Stimulated activated naive B cell treated with anti-CD40 and anti-IgM and Interleukin-4, amounts not matched to agents 10 μg/mL and 1 μg/mL and 100 μg/mL, for 72 hours (primary cell): ENCODE measurements around the gene COG2.
A peak's percentile ranks its signal among the peaks of the same experiment; 100 is the strongest.
"Not testable (repeated sequence)": the region's sequence is repeated elsewhere in the genome, so short reads cannot be mapped to it uniquely, and the experiment has no call there.

ENCODE experiments used
- ATAC-seq, 2 donors: fragments of 150-1000 bp; cut with Tn5 transposase; replicated peaks; 2 replicates each; pipeline ENCODE4 v1.10.0; 2021; ENCODE audit warnings: moderate library complexity in 1 of 2
- DNase-seq: peaks from one replicate; pipeline ENCODE4 v3.0.0; 2021
- H3K27ac Mint-ChIP-seq: one replicate; pipeline ENCODE4 v1.8.0; 2022; ENCODE audit warnings: mild to moderate bottlenecking, mixed read lengths
- H3K27me3 Mint-ChIP-seq, 2 donors: one replicate each; pipeline ENCODE4 v1.8.0; 2022; ENCODE audit warnings: mixed read lengths in 2 of 2
- H3K36me3 Mint-ChIP-seq, 2 donors: one replicate each; pipeline ENCODE4 v1.8.0; 2022; ENCODE audit warnings: mixed read lengths in 2 of 2, mild to moderate bottlenecking in 1 of 2
- H3K4me1 Mint-ChIP-seq, 2 donors: one replicate each; pipeline ENCODE4 v1.8.0; 2022; ENCODE audit warnings: mixed read lengths in 2 of 2, mild to moderate bottlenecking in 1 of 2
- H3K4me3 Mint-ChIP-seq, 2 donors: one replicate each; pipeline ENCODE4 v1.8.0; 2022; ENCODE audit warnings: mild to moderate bottlenecking in 2 of 2, mixed read lengths in 2 of 2, moderate library complexity in 1 of 2
- H3K9me3 Mint-ChIP-seq, 2 donors: one replicate each; pipeline ENCODE4 v1.8.0; 2022; ENCODE audit warnings: mixed read lengths in 2 of 2, mild to moderate bottlenecking in 1 of 2

Gene COG2

DNA sequence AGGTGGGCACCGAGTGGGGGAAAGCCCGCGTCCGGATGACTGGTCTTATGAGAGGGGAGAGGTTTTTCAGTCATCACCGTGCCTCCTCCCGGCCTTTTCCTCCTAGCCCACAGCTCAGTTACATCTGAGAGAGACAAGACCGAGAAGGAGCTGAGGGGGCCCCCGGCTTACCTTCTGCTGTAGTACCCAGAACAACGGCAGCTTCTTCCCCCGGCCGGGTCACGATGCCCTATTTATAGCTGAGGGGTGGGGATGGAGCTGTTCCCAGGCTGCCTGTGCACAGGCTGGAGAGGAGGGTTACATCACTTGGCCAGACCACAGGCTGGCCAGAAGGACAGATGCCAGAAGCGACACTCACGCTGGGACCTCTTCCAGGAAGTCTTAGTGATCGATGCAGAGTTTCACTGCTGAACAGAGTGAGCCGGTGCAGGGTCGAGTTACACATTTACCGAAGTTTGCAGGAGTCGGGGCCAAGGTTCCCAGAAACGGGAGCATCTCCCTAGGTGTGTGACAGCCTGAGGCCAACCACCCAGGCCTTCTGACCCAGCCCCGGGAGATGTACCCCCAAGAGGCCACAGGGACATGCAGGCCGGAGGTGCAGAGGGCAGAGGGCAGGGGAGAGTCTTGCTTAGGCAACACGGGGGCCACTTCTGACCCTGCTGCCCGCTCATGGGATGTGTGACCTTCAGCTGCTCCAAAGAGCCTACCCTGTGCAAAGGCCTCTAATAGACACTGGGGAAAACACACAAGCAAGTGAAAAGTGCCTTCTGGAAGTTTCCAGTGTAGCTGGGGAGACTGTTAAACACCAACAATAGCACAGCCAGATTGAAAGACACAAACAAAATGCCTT, 71.9 kb downstream of the COG2 start, which contains the start of gene AGT:
AGT (minus strand) TSS at position 208 of the 850 bp plus-strand sequence. CDS start 3,299 bp downstream, outside the sequence.
- no peak within 1 kb of the TSS for H3K4me3 Mint-ChIP-seq
- DNase-seq (no peak), ATAC-seq (no peak)
- H3K27ac Mint-ChIP-seq, result no peak within 1 kb of the TSS
- H3K4me1 Mint-ChIP-seq, result no peaks in the 10 kb centered on the region
- H3K36me3 Mint-ChIP-seq, result peaks cover 0 to 6% of the 10 kb centered on the region in 2 donors
- H3K9me3 Mint-ChIP-seq, result peaks cover 5 to 8% of the 10 kb centered on the region in 2 donors
- peaks cover 28 to 34% of the 10 kb centered on the region in 2 donors for H3K27me3 Mint-ChIP-seq

DNA sequence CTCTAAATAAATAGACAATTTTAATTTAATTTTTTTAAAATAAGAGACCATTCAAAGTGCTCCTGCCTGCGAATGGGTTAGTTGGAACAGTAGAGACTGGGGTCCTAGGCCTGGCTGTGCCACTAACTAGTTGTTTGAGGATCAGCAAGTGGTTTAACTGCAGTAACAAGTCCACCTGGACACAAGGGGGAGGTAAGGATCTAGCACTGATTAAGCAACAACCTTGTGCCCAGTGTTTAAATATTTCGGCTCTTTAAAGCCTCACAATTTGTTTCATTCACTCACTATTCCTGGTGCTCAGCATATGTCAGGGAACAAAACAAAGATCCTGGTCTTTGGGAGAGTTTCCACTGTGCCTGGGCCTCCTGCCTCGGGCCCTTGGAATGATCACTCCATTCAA, 73.2 kb downstream of the COG2 start:
- ATAC-seq (no peak), DNase-seq (no peak)
- H3K27me3 Mint-ChIP-seq, result peaks cover 29 to 36% of the 10 kb centered on the region in 2 donors
- H3K4me1 Mint-ChIP-seq, result no peaks in the 10 kb centered on the region
- H3K27ac Mint-ChIP-seq, result no peak overlapping the region
- peaks cover 5 to 8% of the 10 kb centered on the region in 2 donors for H3K9me3 Mint-ChIP-seq
- peaks cover 0 to 6% of the 10 kb centered on the region in 2 donors for H3K36me3 Mint-ChIP-seq
- H3K4me3 Mint-ChIP-seq, result no peak overlapping the region

DNA sequence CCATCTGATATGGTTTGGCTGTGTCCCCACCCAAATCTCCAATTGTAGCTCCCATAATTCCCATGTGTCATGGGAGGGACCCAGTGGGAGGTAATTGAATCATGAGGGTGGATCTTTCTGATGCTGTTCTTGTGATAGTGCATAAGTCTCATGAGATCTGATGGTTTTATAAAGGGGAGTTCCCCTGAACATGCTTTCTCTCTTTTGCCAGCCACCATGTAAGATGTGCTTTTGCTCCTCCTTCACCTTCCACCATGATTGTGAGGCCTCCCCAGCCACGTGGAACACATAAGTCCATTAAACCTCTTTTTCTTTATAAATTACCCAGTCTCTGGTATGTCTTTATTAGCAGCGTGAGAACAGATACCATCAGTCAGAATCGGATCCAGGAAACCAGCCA, 74.2 kb downstream of the COG2 start:
- DNase-seq, H3K36me3 Mint-ChIP-seq, ATAC-seq, H3K27ac Mint-ChIP-seq, H3K4me1 Mint-ChIP-seq, H3K4me3 Mint-ChIP-seq: not testable (repeated sequence)
- peaks cover 8 to 10% of the 10 kb centered on the region in 2 donors for H3K9me3 Mint-ChIP-seq
- H3K27me3 Mint-ChIP-seq, result peaks cover 33 to 46% of the 10 kb centered on the region in 2 donors

DNA sequence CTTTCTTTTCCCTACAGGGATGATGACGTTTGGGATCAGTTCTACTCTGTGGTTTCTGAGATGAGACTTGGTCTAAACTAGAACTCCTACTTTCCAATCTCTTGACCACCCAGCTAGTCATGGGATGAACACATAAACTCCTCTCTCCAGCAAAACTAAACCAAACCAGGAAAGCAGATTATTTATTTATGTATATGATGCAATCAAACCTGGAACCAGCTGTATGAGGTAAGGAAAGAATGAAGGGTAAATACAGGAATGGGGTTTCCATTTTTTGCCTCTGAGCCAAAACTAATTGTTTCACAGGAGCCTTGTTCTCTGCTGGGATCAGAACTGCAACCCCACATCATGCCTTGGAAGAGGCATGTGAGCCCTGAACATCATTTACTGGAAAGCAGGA, 75.0 kb downstream of the COG2 start:
- Mint-ChIP-seq H3K4me1 (no peaks in the 10 kb centered on the region), H3K4me3 (no peak overlapping the region), H3K27me3 (peaks cover 29 to 43% of the 10 kb centered on the region in 2 donors), H3K36me3 (peaks cover 6 to 10% of the 10 kb centered on the region in 2 donors), H3K9me3 (peaks cover 10 to 17% of the 10 kb centered on the region in 2 donors), H3K27ac (no peak overlapping the region)
- no peak for ATAC-seq
- no peak for DNase-seq

DNA sequence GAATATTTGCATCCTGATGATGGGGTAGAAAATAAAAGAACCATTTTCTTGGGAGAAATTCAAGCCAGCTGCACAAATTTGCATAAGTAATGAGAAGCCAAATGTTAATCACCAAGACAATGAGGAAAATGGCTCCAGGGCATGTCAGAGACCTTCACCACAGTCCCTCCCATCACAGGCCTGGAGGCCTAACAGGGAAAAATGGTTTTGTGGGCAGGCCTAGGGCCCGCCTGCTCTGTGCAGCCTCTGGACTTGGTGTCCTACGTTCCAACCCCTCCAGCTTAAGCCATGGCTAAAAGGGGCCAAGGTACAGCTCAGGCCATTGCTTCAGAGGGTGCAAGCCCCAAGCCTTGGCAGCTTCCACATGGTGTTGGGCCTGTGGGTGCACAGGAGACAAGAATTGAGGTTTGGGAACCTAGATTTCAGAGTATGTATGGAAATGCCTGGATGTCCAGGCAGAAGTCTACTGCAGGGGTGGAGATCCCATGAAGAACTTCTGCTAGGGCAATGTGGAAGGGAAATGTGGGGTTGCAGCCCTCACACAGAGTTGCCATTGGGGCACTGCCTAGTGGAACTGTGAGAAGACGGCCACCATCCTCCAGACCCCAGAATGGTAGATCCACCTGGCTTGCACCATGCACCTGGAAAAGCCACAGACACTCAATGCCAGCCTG, 79.7 kb downstream of the COG2 start:
- not testable (repeated sequence) for DNase-seq, H3K36me3 Mint-ChIP-seq

DNA sequence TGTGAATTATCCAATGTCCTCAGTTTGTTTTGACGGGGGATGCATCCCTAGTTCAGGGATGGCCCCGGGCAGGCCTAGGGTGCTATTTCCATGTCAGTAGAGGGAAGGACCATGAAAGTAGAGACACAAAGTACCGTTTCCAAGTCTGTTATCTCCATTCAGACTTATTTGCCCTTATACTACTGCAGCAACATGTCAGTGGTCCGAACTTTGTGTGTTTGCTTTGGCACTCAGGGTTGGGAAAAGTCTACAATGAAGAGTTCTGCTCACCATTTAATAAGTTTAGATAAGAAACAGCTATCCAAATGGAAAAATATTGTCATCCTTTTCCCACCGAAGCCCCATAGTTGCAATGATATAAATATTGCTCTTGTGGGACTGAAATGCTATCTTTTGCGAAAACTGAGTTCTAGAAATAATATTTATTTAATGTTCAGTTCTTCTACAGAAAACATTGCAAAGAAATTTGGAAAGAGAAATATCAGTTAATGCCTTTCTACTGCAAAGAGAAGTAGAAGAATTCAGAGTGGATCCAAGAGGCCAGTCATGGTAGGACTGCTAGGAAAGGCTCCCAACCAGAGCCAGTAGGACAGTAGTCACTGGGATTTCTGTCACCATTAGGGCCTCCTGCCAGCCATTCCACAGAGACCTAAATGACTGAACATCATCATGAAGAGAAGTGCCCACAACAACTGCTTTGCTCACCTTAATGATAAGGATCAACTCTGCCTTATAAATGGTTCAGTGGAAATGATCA, 83.2 kb downstream of the COG2 start:
- Mint-ChIP-seq H3K27me3 (peaks cover 24 to 49% of the 10 kb centered on the region in 2 donors), H3K4me3 (no peak overlapping the region), H3K4me1 (no peaks in the 10 kb centered on the region), H3K27ac (no peak overlapping the region), H3K9me3 (peaks cover 5 to 14% of the 10 kb centered on the region in 2 donors), H3K36me3 (peaks cover 5 to 6% of the 10 kb centered on the region in 2 donors)
- DNase-seq (no peak), ATAC-seq (no peak)

More for the DNA sequence above, 79.7 kb downstream of the COG2 start:
- Mint-ChIP-seq H3K9me3 (peaks cover 5 to 14% of the 10 kb centered on the region in 2 donors), H3K27me3 (peaks cover 12 to 41% of the 10 kb centered on the region in 2 donors)
- not testable (repeated sequence) for H3K4me1 Mint-ChIP-seq, H3K27ac Mint-ChIP-seq, ATAC-seq, H3K4me3 Mint-ChIP-seq

DNA sequence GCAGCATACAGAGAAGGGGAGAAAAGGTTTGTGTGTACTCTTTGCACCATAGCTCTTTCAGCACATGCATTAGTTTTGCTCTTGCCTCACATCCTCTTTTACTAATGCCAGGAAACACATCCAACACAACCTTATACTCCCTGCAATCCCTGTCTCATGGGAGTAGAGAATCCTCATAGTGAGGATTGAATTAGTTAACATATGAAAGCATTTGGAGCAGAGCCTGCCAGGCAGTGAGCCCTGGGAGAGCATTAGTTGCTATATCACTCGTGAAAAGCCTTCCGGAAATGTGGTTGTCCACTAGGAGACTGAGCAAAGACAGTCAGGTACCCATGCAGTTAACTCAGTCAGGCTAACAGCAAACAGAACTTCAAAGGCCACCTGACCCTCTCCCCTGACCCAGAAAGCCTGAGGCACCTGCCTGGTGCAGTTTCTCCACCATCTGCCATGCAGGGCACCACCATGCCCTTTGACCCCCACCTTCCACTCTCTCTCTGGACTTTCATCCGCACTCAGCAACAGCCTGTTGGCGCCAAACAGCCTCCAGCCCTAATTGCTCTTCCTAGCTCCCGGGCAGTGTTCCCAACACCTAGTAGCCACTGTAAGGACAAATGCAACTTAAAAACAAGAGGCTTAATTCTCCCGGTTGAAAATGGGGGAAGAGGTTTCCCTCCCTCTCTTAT, 86.6 kb downstream of the COG2 start:
- H3K27me3 Mint-ChIP-seq, result peaks cover 20 to 40% of the 10 kb centered on the region in 2 donors
- no peak for ATAC-seq
- H3K4me3 Mint-ChIP-seq, result no peak overlapping the region
- H3K27ac Mint-ChIP-seq, result peak overlapping the region; percentile 49
- no peak for DNase-seq
- peaks cover 0 to 2% of the 10 kb centered on the region in 2 donors for H3K9me3 Mint-ChIP-seq
- no peaks in the 10 kb centered on the region for H3K36me3 Mint-ChIP-seq
- no peaks in the 10 kb centered on the region for H3K4me1 Mint-ChIP-seq

DNA sequence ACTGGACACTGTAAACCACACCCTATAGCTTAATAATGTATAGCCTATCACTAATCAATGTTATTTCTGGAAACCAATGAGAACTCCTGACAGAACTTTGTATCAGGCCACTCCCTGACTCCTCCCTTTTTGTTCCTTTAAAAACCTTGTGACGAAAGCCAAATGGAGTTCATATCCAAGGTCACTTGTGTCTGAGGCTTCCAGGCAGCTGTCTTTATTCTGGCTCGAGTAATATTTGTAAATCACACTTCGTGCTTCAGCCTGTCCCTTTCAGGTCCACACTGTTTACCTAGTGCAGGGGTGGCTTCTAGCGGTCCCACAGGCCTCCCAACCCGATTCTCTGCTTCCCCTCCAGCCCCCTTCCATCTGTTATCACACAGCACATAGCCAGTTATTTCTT, 88.7 kb downstream of the COG2 start:
- peaks cover 27 to 50% of the 10 kb centered on the region in 2 donors for H3K27me3 Mint-ChIP-seq
- H3K4me1 Mint-ChIP-seq, result no peaks in the 10 kb centered on the region
- no peak overlapping the region for H3K27ac Mint-ChIP-seq
- H3K4me3 Mint-ChIP-seq, result no peak overlapping the region
- no peak for DNase-seq
- peaks cover 0 to 2% of the 10 kb centered on the region in 2 donors for H3K9me3 Mint-ChIP-seq
- ATAC-seq, result no peak
- no peaks in the 10 kb centered on the region for H3K36me3 Mint-ChIP-seq

DNA sequence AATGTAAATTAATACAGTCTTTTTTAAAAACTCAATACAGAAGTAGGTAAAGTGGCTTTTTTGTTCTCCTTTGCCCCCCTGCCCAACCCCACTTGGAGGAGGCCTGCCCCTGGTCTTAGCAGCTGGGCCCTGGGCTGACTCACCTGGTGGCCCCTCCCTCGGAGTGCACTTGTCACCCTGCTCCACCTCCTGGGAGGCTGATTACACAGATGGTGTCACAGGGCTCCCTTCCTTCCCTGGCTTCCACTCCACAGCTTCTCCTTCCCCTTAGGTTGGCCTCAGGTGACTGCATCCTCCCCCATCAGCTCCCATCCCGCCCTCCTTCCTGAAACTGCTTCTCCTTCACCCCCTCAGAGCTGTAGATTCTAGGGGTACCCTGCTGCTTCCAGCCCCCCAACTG, 93.2 kb downstream of the COG2 start:
- H3K27ac Mint-ChIP-seq, result no peak overlapping the region
- peaks cover 0 to 4% of the 10 kb centered on the region in 2 donors for H3K9me3 Mint-ChIP-seq
- no peak for DNase-seq
- no peak overlapping the region for H3K4me3 Mint-ChIP-seq
- ATAC-seq, result no peak
- H3K36me3 Mint-ChIP-seq, result no peaks in the 10 kb centered on the region
- peaks cover 29 to 44% of the 10 kb centered on the region in 2 donors for H3K27me3 Mint-ChIP-seq
- no peaks in the 10 kb centered on the region for H3K4me1 Mint-ChIP-seq

DNA sequence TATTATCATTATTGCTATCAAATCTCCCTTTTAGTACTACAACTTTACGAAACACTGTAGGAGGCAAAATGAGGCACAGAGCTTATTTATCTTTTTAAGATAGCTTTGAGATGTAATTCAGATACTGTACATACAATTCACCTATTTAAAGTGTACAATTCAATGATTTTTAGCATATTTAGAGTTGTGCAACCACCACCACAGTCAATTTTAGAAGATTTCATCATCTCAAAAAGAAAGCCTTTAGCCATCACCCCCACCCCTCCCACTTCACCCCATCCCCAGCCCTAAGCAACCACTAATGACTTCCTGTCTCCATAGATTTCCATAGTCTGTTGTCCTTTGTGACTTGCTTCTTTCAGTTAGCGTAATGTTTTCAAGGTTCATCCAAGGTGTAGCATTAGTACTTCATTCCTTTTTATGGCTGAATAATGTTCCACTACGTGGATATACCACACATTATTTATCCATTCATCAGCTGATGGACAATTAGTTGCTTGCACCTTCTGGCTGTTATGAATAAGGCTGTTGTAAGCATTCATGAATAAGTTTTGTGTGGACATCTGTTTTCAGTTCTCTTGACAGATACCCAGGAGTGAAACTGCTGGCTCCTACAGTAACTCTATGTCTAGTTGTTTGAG, 95.5 kb downstream of the COG2 start:
- no peak for DNase-seq
- H3K27ac Mint-ChIP-seq, result no peak overlapping the region
- peaks cover 35 to 38% of the 10 kb centered on the region in 2 donors for H3K27me3 Mint-ChIP-seq
- peaks cover 0 to 2% of the 10 kb centered on the region in 2 donors for H3K4me1 Mint-ChIP-seq
- H3K9me3 Mint-ChIP-seq, result peaks cover 0 to 1% of the 10 kb centered on the region in 2 donors
- ATAC-seq, result no peak
- H3K4me3 Mint-ChIP-seq, result no peak overlapping the region
- H3K36me3 Mint-ChIP-seq, result no peaks in the 10 kb centered on the region

DNA sequence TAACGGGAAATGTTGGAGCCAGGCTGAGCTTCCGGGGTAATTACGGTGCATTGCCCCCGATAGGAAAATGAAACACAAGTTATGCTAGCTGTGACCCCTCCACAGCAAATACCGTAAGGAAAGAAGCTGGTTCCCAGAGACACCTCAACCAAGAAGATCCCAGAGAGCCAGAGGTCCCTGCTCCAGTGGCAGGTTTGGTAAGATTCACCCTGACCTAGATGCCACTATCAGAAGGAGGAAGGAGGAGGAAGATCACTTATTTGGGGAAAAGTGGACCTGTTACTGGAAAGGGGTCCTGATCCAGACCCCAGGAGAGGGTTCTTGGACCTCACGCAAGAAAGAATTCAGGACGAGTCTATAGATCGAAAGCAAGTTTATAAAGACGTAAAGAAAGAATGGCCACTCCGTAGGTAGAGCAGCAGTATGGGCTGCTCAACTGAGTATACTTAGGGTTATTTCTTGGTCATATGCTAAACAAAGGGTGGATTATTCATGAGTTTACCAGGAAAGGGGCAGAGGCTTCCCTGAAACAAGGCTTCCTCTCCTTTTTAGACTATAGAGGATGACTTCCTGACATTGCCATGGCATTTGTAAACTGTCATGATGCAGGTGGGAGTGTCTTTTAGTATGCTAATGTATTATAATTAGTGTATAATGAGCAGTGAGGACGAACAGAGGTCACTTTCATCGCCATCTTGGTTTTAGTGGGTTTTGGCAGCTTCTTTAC, 97.4 kb downstream of the COG2 start:
- no peak overlapping the region for H3K27ac Mint-ChIP-seq
- H3K36me3 Mint-ChIP-seq, result no peaks in the 10 kb centered on the region
- DNase-seq, result no peak
- peaks cover 0 to 2% of the 10 kb centered on the region in 2 donors for H3K4me1 Mint-ChIP-seq
- no peak for ATAC-seq
- peaks cover 35 to 42% of the 10 kb centered on the region in 2 donors for H3K27me3 Mint-ChIP-seq
- peaks cover 0 to 1% of the 10 kb centered on the region in 2 donors for H3K9me3 Mint-ChIP-seq
- H3K4me3 Mint-ChIP-seq, result no peak overlapping the region
